ENCODE results near the gene UCN.

UCN gene, protein sequence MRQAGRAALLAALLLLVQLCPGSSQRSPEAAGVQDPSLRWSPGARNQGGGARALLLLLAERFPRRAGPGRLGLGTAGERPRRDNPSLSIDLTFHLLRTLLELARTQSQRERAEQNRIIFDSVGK

GRCh38 chr2:27308359-27308881, at the start of gene UCN:
Gene UCN (minus strand): TSS chr2:27308445. CDS start chr2:27307895, 550 bp downstream.
- H3K4me3 ChIP-seq (ENCODE audit: low read length): no peak within 1 kb of the TSS

GRCh38 chr2:27356382-27357181, 48.3 kb upstream of the UCN start, which contains the start of gene GTF3C2:
Gene GTF3C2 (minus strand): TSS chr2:27356764. CDS start chr2:27343554, 13,210 bp downstream.
- no peaks in the 10 kb centered on the region for H4K20me1 ChIP-seq (ENCODE audit: insufficient read depth, low read length)
- peaks cover 13% of the 10 kb centered on the region for H3F3A ChIP-seq (ENCODE audit: insufficient read depth, low read length)
- no peaks in the 10 kb centered on the region for H3K36me3 ChIP-seq (replicated peaks; ENCODE audit: insufficient read depth, low read length)
- TF ChIP-seq EZH2 (optimal IDR thresholded peaks at IDR 0.05; ENCODE audit: low read depth, low read length) (no peak), EZH2phosphoT487 (IDR thresholded peaks at IDR 0.05; ENCODE audit: low read length) (no peak)
- TF ChIP-seq, protein P1, sequence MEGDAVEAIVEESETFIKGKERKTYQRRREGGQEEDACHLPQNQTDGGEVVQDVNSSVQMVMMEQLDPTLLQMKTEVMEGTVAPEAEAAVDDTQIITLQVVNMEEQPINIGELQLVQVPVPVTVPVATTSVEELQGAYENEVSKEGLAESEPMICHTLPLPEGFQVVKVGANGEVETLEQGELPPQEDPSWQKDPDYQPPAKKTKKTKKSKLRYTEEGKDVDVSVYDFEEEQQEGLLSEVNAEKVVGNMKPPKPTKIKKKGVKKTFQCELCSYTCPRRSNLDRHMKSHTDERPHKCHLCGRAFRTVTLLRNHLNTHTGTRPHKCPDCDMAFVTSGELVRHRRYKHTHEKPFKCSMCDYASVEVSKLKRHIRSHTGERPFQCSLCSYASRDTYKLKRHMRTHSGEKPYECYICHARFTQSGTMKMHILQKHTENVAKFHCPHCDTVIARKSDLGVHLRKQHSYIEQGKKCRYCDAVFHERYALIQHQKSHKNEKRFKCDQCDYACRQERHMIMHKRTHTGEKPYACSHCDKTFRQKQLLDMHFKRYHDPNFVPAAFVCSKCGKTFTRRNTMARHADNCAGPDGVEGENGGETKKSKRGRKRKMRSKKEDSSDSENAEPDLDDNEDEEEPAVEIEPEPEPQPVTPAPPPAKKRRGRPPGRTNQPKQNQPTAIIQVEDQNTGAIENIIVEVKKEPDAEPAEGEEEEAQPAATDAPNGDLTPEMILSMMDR (IDR thresholded peaks at IDR 0.05; ENCODE audit: low read length): no peak
- peaks cover 69% of the 10 kb centered on the region for H3K79me2 ChIP-seq (ENCODE audit: low read length)
- H3K9me2 ChIP-seq (replicated peaks; ENCODE audit: insufficient read depth, low read length): no peaks in the 10 kb centered on the region
- H3K4me1 ChIP-seq (ENCODE audit: low read length): peaks cover 7% of the 10 kb centered on the region
- H3K27me3 ChIP-seq (replicated peaks; ENCODE audit: insufficient read depth, low read length): no peaks in the 10 kb centered on the region
- peak within 1 kb of the TSS; percentile 86 for H2AFZ ChIP-seq (ENCODE audit: low read length)
- DNase-seq: peak; percentile 95
- peak within 1 kb of the TSS; percentile 95 for H3K4me3 ChIP-seq (ENCODE audit: low read length)
- H3K4me2 ChIP-seq (ENCODE audit: low read depth, low read length): peak within 1 kb of the TSS; percentile 93
- H3K9ac ChIP-seq (ENCODE audit: low read length): peak within 1 kb of the TSS; percentile 90
- H3K27ac ChIP-seq (ENCODE audit: low read length): peak within 1 kb of the TSS; percentile 97
- H3K9me3 ChIP-seq (replicated peaks; ENCODE audit: insufficient read depth, low read length): no peaks in the 10 kb centered on the region

More at GRCh38 chr2:27308359-27308881, at the start of gene UCN:
- H4K20me1 ChIP-seq (ENCODE audit: insufficient read depth, low read length): no peaks in the 10 kb centered on the region
- no peak within 1 kb of the TSS for H2AFZ ChIP-seq (ENCODE audit: low read length)
- DNase-seq: no peak
- no peak within 1 kb of the TSS for H3K27ac ChIP-seq (ENCODE audit: low read length)
- no peak within 1 kb of the TSS for H3K4me2 ChIP-seq (ENCODE audit: low read depth, low read length)
- no peak for TF ChIP-seq EZH2 (optimal IDR thresholded peaks at IDR 0.05; ENCODE audit: low read depth, low read length)
- no peak for TF ChIP-seq EZH2phosphoT487 (IDR thresholded peaks at IDR 0.05; ENCODE audit: low read length)
- TF ChIP-seq, protein P1 (IDR thresholded peaks at IDR 0.05; ENCODE audit: low read length): no peak
- H3F3A ChIP-seq (ENCODE audit: insufficient read depth, low read length): no peaks in the 10 kb centered on the region
- H3K79me2 ChIP-seq (ENCODE audit: low read length): no peaks in the 10 kb centered on the region
- no peak within 1 kb of the TSS for H3K9ac ChIP-seq (ENCODE audit: low read length)
- H3K4me1 ChIP-seq (ENCODE audit: low read length): no peaks in the 10 kb centered on the region
- no peaks in the 10 kb centered on the region for H3K36me3 ChIP-seq (replicated peaks; ENCODE audit: insufficient read depth, low read length)
- H3K9me2 ChIP-seq (replicated peaks; ENCODE audit: insufficient read depth, low read length): no peaks in the 10 kb centered on the region
- H3K27me3 ChIP-seq (replicated peaks; ENCODE audit: insufficient read depth, low read length): no peaks in the 10 kb centered on the region
- no peaks in the 10 kb centered on the region for H3K9me3 ChIP-seq (replicated peaks; ENCODE audit: insufficient read depth, low read length)

GRCh38 chr2:27356056-27356381, 47.8 kb upstream of the UCN start:
- H3K27ac ChIP-seq (ENCODE audit: low read length): peak overlapping the region; percentile 97
- H4K20me1 ChIP-seq (ENCODE audit: insufficient read depth, low read length): no peaks in the 10 kb centered on the region
- H3K9ac ChIP-seq (ENCODE audit: low read length): peak overlapping the region; percentile 90
- no peak for DNase-seq
- H3K4me3 ChIP-seq (ENCODE audit: low read length): peak overlapping the region; percentile 95
- H3F3A ChIP-seq (ENCODE audit: insufficient read depth, low read length): peaks cover 13% of the 10 kb centered on the region
- H3K4me1 ChIP-seq (ENCODE audit: low read length): peaks cover 8% of the 10 kb centered on the region
- H3K79me2 ChIP-seq (ENCODE audit: low read length): peaks cover 74% of the 10 kb centered on the region
- H2AFZ ChIP-seq (ENCODE audit: low read length): peak overlapping the region; percentile 86
- no peaks in the 10 kb centered on the region for H3K9me2 ChIP-seq (replicated peaks; ENCODE audit: insufficient read depth, low read length)
- H3K36me3 ChIP-seq (replicated peaks; ENCODE audit: insufficient read depth, low read length): no peaks in the 10 kb centered on the region
- H3K27me3 ChIP-seq (replicated peaks; ENCODE audit: insufficient read depth, low read length): no peaks in the 10 kb centered on the region
- peak overlapping the region; percentile 93 for H3K4me2 ChIP-seq (ENCODE audit: low read depth, low read length)
- TF ChIP-seq EZH2phosphoT487 (IDR thresholded peaks at IDR 0.05; ENCODE audit: low read length): no peak
- TF ChIP-seq, protein P1 (IDR thresholded peaks at IDR 0.05; ENCODE audit: low read length): no peak
- TF ChIP-seq EZH2 (optimal IDR thresholded peaks at IDR 0.05; ENCODE audit: low read depth, low read length): no peak
- no peaks in the 10 kb centered on the region for H3K9me3 ChIP-seq (replicated peaks; ENCODE audit: insufficient read depth, low read length)

Data from MM.1S (cell line).